NB4 (cell line): ENCODE data around the gene PFN3.

Experiments
- MYC ChIP-seq: IDR thresholded peaks from 2 replicates; pipeline ENCODE4 v1.6.1; 2011; ENCODE audit warnings: low read depth, low read length
- POLR2A ChIP-seq: IDR thresholded peaks from 2 replicates; pipeline ENCODE4 v1.6.1; 2011; ENCODE audit warnings: mild to moderate bottlenecking; ENCODE audit not compliant: insufficient read length; ENCODE audit errors: extremely low read depth
- TF ChIP-seq, protein P1 (sequence below): IDR thresholded peaks from one replicate; pipeline ENCODE4 v1.5.1; 2012; ENCODE audit warnings: low read depth, low read length
- TF ChIP-seq, protein P2 (sequence below): IDR thresholded peaks from 2 replicates; pipeline ENCODE4 v1.6.1; 2011; ENCODE audit warnings: low read depth, low read length

DNA sequence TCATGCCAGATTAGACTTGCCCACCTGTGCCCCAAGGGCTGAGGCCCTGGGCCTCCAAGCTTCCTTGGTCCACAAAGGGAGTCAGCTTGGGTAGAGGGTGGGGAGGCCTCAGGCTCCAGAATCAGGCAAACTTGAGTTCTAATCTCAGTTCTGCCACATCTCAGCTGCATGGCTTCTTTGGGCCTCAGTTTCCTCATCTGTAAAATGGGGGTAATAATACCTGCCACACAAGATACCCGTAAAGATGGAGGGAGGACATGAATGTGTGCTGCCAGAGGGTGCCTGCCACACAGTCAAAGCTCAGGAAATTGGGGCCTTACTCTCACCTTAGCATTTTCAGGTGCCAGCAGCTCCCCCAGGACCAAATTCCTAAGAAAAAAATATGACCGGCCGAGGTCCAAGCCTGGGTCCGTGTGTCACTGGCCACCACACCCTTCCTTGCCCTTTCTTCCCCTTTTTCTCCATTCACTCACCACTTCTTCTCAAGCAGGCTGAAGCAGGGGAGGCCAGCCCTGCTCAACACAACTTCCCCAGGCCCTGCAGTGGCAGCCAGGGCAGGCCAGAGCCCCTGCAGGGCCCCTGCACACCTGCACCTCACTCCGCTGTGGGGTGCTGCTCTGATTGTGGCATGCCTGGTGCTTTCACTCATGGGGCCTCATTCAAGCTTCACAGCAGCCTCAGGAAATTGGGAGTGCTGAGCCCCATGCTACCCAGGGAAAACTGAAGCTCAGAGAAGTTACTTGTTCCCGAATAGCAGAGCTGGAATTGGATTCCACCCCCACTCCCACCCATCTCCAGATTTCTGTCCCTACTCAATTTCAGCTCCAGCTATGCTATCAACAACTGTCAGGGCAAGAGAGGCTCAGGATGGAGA, 38.8 kb downstream of the PFN3 start:
- TF ChIP-seq, protein P1, sequence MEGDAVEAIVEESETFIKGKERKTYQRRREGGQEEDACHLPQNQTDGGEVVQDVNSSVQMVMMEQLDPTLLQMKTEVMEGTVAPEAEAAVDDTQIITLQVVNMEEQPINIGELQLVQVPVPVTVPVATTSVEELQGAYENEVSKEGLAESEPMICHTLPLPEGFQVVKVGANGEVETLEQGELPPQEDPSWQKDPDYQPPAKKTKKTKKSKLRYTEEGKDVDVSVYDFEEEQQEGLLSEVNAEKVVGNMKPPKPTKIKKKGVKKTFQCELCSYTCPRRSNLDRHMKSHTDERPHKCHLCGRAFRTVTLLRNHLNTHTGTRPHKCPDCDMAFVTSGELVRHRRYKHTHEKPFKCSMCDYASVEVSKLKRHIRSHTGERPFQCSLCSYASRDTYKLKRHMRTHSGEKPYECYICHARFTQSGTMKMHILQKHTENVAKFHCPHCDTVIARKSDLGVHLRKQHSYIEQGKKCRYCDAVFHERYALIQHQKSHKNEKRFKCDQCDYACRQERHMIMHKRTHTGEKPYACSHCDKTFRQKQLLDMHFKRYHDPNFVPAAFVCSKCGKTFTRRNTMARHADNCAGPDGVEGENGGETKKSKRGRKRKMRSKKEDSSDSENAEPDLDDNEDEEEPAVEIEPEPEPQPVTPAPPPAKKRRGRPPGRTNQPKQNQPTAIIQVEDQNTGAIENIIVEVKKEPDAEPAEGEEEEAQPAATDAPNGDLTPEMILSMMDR, result no peak
- TF ChIP-seq POLR2A, result no peak
- TF ChIP-seq, protein P2, sequence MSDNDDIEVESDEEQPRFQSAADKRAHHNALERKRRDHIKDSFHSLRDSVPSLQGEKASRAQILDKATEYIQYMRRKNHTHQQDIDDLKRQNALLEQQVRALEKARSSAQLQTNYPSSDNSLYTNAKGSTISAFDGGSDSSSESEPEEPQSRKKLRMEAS, result no peak
- no peak for TF ChIP-seq MYC
